Right lobe of liver (tissue), 6 donors: ENCODE data around the gene STON2. TPM values are rescaled to one million over a fixed set of nuclear protein-coding genes. Genes with fewer than 3 reads are reported as not detected.

ENCODE experiments used
- ATAC-seq, 4 donors: fragments of 200-7000 bp; cut with Tn5 transposase; one replicate each; pipeline ENCODE4 v1.9.1; 2020; ENCODE audit warnings: mild to moderate bottlenecking in 4 of 4, moderate library complexity in 4 of 4
- DNase-seq, 3 donors: peaks; one replicate each; pipeline ENCODE4 v3.0.0-alpha.2; 2020
- H3K27ac ChIP-seq, 3 donors: fragments of 200-600 bp; one replicate each; pipeline ENCODE4 v1.8.0; 2022
- H3K27me3 ChIP-seq, 2 donors: fragments of 200-600 bp; one replicate each; pipeline ENCODE4 v1.8.0; 2022
- H3K36me3 ChIP-seq, 4 donors: fragments of 200-600 bp; sonication (generic) in 1 of 4; one replicate each; pipeline versions ENCODE4 v1.5.1 to v1.8.0; 2017 to 2022; ENCODE audit warnings: control low read depth in 1 of 4
- H3K4me1 ChIP-seq, 4 donors: fragments of 200-600 bp; sonication (generic) in 1 of 4; one replicate each; pipeline versions ENCODE4 v1.5.1 to v1.8.0; 2017 to 2022; ENCODE audit warnings: control low read depth in 1 of 4
- H3K4me3 ChIP-seq, 3 donors: fragments of 200-600 bp; one replicate each; pipeline ENCODE4 v1.8.0; 2022
- H3K9me3 ChIP-seq, 4 donors: fragments of 200-600 bp; sonication (generic) in 1 of 4; one replicate each; pipeline versions ENCODE4 v1.5.1 to v1.8.0; 2017 to 2022; ENCODE audit warnings: control low read depth in 1 of 4
- POLR2A ChIP-seq: fragments of 450-650 bp; IDR thresholded peaks from one replicate; pipeline ENCODE4 v1.6.1; 2017; ENCODE audit warnings: antibody characterized with exemption, mild to moderate bottlenecking
- WGBS: methylation state at CpG from one replicate; pipeline ENCODE4 v1.1.6; 2018; ENCODE audit warnings: low coverage, low lambda C conversion rate; ENCODE audit not compliant: insufficient coverage; ENCODE audit errors: missing lambda C conversion rate; 5-methylcytosine and 5-hydroxymethylcytosine counted together
- intact Hi-C, 2 donors: fragments of 100-400 bp; cut with DNase I; formaldehyde crosslinking; loops; one replicate each; pipeline versions ENCODE4 v1.11.2 to v1.14.1; 2022
- total RNA-seq, 6 experiments: library from RNA; depleted of rRNA in 2 of 6; stranded (reverse); fragments of >200 nt in 2 of 6; fragmentation: NEBNext Ultra II Directional in 3 of 6; extraction: Animal tissue kit (Norgen Biotek cat#: 25700) in 3 of 6; gene quantifications; one replicate each; pipeline versions ENCODE4 v1.1.0 to v1.2.4, GENCODE V29; 2016 to 2023
- TF ChIP-seq, protein P1 (sequence below), 4 donors: fragments of 200-600 bp in 3 of 4; fragments of 450-650 bp in 1 of 4; IDR thresholded peaks; one replicate each; pipeline versions ENCODE4 v1.5.1 to v1.8.0; 2016 to 2022; ENCODE audit warnings: antibody characterized with exemption in 4 of 4, mild to moderate bottlenecking in 2 of 4
- donor health status: DM: no; HTN: yes; CAD: no.
- donor health status: DM: no; HTN: no; CAD: no.
- donor health status: DM: no; HTN: no; CAD: no.
- donor health status: DM: no; HTN: yes; CAD: no.
- donor health status: DM: no; HTN: yes; CAD: no.

The STON2 gene
- total RNA-seq, 6 experiments from 2014 or later, result 4.9 to 23.7 (median 10.7) TPM

DNA sequence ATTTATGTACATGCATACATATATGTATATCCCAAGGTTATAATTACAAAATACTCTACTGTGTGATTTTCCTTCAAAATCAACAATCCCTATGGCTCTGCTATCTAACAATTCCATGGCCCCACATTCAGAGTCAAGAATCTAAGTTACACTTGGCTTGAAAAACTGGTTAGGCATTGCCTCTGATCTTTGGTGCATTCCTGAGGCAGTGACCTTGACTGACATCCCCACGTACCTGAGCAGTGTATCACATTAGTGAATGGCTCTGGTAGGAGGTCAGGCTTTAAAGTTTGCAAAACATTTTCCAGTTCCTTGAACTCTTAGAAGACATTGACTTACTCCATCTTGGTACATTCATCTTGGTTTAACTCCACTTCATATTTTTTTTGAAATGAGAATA, 8.5 kb upstream of the STON2 start:
- H3K9me3 ChIP-seq, result no peaks in the 10 kb centered on the region
- no peak for ATAC-seq
- H3K27me3 ChIP-seq, result no peaks in the 10 kb centered on the region
- WGBS, result 33% methylated on average over 1 of the region's 1 CpG
- no peak for DNase-seq
- TF ChIP-seq POLR2A, result no peak
- TF ChIP-seq, protein P1, sequence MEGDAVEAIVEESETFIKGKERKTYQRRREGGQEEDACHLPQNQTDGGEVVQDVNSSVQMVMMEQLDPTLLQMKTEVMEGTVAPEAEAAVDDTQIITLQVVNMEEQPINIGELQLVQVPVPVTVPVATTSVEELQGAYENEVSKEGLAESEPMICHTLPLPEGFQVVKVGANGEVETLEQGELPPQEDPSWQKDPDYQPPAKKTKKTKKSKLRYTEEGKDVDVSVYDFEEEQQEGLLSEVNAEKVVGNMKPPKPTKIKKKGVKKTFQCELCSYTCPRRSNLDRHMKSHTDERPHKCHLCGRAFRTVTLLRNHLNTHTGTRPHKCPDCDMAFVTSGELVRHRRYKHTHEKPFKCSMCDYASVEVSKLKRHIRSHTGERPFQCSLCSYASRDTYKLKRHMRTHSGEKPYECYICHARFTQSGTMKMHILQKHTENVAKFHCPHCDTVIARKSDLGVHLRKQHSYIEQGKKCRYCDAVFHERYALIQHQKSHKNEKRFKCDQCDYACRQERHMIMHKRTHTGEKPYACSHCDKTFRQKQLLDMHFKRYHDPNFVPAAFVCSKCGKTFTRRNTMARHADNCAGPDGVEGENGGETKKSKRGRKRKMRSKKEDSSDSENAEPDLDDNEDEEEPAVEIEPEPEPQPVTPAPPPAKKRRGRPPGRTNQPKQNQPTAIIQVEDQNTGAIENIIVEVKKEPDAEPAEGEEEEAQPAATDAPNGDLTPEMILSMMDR (IDR thresholded peaks at IDR 0.05), result no peak
- no peak overlapping the region for H3K27ac ChIP-seq
- H3K36me3 ChIP-seq, result no peaks in the 10 kb centered on the region
- intact Hi-C loops, result no loop called here
- H3K4me1 ChIP-seq, result peaks cover 0 to 3% (median 0%) of the 10 kb centered on the region in 4 donors
- H3K4me3 ChIP-seq, result no peak overlapping the region

DNA sequence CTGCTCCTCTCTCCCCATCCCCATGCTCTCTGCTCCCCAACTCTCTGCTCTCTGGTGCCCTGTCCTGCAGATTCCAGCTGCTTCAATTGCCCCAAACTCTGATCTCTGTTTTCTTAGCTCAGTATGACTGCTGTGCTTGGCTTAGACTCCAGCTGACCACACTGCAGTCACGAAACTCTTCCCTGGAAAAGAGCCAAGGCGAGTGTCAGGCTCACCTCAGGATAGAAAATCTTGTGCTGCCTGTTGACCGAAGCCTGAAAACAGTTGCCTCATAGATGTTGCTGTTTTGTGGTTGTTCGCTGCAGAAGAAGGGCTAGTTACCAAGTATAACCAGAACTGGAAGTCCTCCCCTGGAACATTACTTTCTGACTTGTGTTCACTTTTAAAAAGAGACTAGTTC, 6.7 kb upstream of the STON2 start:
- DNase-seq (peak; percentile 41 to 75 (median 67)), ATAC-seq (peak; percentile 74 to 97 (median 92))
- WGBS, result 24% methylated on average over 4 of the region's 4 CpGs
- Histone ChIP-seq H3K36me3 (no peaks in the 10 kb centered on the region), H3K9me3 (no peaks in the 10 kb centered on the region), H3K4me3 (no peak overlapping the region), H3K27ac (no peak overlapping the region), H3K27me3 (no peaks in the 10 kb centered on the region), H3K4me1 (peaks cover 0 to 3% (median 0%) of the 10 kb centered on the region in 4 donors)
- intact Hi-C loops, result no loop called here
- TF ChIP-seq, protein P1 (IDR thresholded peaks at IDR 0.05), result no peak
- TF ChIP-seq POLR2A, result no peak

DNA sequence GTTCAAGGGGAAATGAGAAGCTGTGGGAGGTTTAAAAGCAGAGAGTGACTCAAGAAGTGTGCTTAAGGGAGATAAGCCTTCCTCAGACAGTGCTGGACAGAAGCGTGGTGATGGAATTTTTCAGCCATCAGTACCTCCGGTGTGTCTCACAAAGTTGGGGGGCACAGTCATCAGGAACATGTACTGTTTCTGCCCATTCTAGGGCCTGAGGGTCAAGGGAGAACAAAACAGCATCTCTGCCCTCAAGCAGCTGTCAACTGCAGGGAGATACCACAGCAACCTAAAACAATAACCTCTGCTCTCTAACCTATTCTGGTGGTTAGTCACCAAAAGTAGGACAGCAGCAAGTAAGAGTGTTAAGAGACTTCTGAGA, 2.0 kb upstream of the STON2 start:
- Histone ChIP-seq H3K9me3 (no peaks in the 10 kb centered on the region), H3K4me1 (peaks cover 0 to 3% (median 2%) of the 10 kb centered on the region in 4 donors), H3K27ac (no peak overlapping the region), H3K4me3 (no peak overlapping the region), H3K36me3 (no peaks in the 10 kb centered on the region), H3K27me3 (no peaks in the 10 kb centered on the region)
- intact Hi-C loops, result no loop called here
- no peak for TF ChIP-seq POLR2A
- TF ChIP-seq, protein P1 (IDR thresholded peaks at IDR 0.05), result no peak
- 60% methylated on average over 1 of the region's 2 CpGs for WGBS
- DNase-seq (no peak), ATAC-seq (no peak)

DNA sequence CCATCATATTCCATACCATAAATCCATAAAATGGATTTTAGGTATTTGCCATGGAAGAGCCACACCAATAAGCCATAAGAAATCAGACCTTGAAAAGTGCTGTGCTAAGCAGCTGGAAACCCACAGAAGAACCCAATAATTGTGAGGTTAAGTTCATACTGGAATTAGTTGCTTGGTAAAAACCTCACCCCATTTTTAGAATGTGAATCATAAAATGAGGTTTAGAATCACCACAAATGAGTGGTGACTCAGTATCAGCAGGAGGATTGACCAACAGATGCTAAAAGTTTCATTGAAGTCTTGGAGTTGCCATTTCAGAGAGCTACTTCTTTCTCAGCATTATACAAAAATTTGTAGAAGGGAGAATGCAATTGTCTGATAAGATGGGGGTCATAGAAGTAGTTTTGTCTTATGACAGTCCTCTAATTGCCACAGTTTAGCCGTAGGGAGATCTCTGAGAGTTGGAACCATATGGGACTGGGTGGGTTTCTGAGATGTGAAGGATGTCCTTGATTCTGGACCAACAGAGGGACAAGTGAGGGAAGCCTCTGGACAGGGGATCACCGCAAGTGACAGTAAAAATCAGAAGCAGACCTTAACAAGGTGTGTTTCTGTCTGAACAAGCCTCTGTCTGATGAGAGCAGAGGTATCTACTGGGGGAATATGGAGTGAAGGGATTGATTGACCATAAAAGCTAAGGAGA, 1.4 kb upstream of the STON2 start:
- Histone ChIP-seq H3K36me3 (no peaks in the 10 kb centered on the region), H3K27ac (no peak overlapping the region), H3K27me3 (no peaks in the 10 kb centered on the region), H3K4me1 (peaks cover 0 to 3% (median under 1%) of the 10 kb centered on the region in 4 donors), H3K9me3 (no peaks in the 10 kb centered on the region), H3K4me3 (no peak overlapping the region)
- TF ChIP-seq POLR2A, result no peak
- TF ChIP-seq, protein P1 (IDR thresholded peaks at IDR 0.05), result no peak
- intact Hi-C loops, result no loop called here
- no peak for DNase-seq
- WGBS, result 93% methylated on average over 2 of the region's 2 CpGs
- peak in 1 of 4 donors; percentile 14 for ATAC-seq
